ENCODE results near the gene SHANK3. TPM values are rescaled to one million over a fixed set of nuclear protein-coding genes. Genes with fewer than 3 reads are reported as not detected.
"Not testable (repeated sequence)": the region's sequence is repeated elsewhere in the genome, so short reads cannot be mapped to it uniquely, and the experiment has no call there.

Gene SHANK3
- total RNA-seq, 1 experiment from 2014 or later = 0.19 TPM

GRCh38 chr22:50653256-50653655 lies 19.4 kb upstream of the SHANK3 start:
- no peak for DNase-seq (ENCODE audit: low spot score)

- DNase-seq (ENCODE audit: low spot score) = not testable (repeated sequence)
These were observed 18.0 kb upstream of the SHANK3 start for GRCh38 chr22:50654664-50655063.

- DNase-seq (ENCODE audit: low spot score) = peak; percentile 51
These were observed 16.2 kb upstream of the SHANK3 start for GRCh38 chr22:50656122-50657070.

DNA sequence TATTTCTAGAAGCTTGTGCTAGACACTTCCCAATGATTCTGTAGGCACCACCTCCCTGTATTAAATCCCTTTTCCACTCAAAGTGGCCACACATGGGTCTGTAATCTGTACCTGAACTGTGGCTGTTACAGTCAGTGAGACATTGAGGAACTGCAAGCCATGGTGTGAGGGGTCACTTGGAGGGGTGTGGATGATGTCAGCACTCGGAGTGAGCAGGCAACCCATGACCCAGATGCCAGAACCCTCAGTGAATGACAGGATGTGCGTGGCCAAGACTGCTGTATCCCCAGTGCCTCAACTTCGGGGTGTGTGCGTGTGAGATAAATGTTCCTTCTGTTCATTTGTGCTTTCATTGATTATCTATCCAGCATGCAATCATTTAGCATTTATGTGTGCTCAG lies 14.7 kb upstream of the SHANK3 start:
- no peak for DNase-seq (ENCODE audit: low spot score)

DNA sequence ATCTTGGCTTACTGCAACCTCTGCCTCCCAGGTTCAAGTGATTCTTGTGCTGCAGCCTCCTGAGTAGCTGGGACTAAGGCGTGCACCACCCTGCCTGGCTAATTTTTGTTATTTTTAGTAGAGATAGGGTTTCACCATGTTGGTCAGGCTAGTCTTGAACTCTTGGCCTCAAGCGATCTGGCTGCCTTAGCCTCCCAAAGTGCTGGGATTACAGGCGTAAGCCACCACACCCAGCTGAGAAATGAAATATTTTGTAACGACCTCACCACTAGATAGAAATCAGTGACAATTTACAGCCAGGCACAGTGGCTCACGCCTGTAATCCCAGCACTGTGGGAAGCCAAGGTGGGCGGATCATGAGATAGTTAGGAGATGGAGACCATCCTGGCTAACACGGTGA lies 12.9 kb upstream of the SHANK3 start:
- not testable (repeated sequence) for DNase-seq (ENCODE audit: low spot score)

- no peak for DNase-seq (ENCODE audit: low spot score)
These were observed 12.3 kb upstream of the SHANK3 start for GRCh38 chr22:50660306-50660705.

- no peak for DNase-seq (ENCODE audit: low spot score)
These were observed 7.4 kb upstream of the SHANK3 start for GRCh38 chr22:50665212-50665611.

DNA sequence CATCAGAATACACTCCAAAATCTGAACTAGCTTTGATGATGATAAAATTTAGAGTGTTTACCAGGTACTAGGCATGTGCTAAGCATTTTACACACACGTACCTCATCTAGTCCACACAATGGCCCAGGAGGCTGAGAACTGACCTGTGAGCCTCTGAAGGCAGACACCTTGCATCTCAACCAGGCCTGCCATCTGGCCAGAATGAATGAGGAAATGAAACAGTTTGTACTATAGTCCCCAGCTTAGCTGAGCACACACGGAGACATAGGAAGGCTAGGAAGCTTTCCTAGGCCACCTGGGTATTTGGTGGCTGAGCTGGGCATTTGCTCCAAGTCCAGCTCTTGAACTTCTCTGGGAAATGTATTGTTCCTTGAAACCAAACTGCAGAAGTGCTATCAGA lies 6.9 kb upstream of the SHANK3 start:
- DNase-seq (ENCODE audit: low spot score) = no peak

- DNase-seq (ENCODE audit: low spot score) = no peak
These were observed 2.1 kb upstream of the SHANK3 start for GRCh38 chr22:50670513-50670912.

DNA sequence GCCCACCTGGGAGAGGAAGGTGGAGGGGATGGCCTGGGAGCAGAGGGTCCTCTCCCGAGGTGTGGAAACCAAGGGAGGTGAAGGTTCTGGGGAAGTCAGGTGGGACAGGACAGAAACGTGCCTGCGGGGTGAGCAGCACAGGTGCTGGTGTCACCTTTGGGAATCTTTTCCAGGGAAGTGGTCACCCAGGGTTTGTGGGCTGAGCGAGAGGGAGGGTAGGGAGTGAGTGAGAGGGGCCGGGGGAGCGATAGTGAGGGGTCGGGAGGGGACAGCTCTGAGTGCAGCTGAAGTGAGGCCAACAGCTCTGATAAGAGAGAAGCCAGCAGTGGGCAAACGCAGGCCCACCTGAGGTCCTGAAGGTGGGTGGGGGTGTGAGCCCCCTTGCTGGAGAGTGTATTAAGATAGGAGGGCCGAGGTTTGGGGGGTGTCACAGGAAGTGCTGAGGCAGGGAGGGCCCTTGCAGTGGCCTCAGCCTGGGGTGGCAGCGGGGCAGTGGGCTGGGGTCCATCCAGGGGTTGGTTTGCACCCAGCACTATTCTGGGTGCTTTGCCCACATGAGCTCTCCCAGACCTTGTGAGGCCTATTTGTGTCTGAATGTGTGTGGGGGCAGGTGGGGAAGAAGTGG lies 1.6 kb upstream of the SHANK3 start:
- DNase-seq (ENCODE audit: low spot score) = no peak

GRCh38 chr22:50671641-50672040 lies 982 bp upstream of the SHANK3 start:
- no peak for DNase-seq (ENCODE audit: low spot score)

DNA sequence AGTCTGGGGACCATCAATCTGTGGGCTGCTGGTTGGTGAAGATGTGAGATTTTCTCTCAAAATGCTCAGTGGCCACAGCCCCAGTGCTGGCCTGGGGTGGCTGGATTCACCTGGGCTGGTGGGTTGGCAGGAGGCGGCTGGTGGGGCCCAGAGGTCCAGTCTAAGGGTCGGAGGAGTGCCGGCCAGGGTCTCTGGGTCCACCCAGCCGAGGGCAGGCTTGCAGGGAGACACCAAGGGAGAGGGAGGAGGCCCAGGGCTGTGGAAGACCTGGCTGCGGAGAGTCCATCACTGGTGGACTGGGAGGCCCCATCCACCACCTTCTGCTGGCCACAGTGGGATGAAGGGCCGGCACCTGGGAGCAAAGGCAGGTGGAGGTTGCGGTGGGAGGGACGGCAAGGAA lies 582 bp upstream of the SHANK3 start:
- no peak for DNase-seq (ENCODE audit: low spot score)

DNA sequence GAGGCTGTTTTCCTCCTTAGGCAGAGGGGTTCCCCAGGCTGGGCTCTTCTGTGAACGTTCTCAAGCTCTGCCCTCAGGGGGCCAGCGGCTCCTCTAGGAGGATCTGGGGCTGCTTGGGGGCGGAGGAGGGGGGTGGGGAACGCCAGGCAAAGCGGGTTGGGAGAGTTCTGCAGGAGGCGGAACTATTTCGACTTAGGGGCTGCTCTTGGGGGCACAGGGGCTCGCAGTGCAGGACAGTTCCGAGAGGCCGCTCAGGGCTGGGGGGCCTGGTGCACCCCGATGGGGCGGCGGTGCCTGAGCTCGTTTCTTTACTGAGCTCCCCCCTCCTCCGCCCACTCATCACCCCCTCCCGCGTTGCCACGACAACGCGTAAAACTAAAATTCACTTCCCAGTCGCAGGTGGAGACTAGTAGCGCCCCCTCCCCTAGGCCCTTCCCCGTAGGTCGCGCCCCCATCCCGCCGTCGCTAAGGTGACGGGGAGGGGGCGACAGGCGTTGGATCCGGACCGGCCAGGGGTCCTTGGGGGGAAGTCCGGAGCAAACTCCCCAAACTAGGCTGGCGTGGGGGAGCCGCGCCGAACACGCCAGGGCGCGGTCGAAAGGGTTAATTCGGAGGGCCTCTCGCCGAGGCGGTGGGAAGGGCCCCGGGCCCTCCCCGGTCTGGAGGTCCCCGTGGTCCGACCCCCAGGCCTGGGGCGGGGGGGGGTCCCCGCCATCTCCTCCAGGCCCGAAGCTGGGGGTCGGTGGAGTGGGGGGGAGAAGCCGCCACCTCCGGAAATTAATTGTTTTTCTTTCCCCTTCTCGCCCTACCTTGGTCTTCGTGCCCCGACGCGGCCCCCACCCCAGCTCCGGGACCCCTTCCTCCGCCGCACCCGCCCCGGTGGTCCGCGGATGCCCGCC lies 857 bp downstream of the SHANK3 start:
- no peak for DNase-seq (ENCODE audit: low spot score)

DNA sequence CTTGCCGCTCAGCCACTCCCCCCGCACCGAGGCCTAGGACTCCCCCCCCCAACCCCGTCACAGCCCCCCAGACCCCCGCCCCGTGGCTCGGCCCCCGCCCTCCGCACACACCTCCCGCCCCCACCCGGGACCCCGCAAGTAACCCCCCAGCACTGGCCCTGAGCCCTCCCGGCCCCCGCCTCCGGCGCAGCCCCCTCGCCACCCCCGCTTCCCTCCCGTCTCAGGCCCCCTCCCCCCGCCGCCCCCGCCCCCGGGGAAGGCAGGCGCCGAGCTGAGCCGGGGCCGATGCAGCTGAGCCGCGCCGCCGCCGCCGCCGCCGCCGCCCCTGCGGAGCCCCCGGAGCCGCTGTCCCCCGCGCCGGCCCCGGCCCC lies 1.5 kb downstream of the SHANK3 start:
- DNase-seq (ENCODE audit: low spot score) = no peak

GRCh38 chr22:50674606-50675552 lies 2.3 kb downstream of the SHANK3 start:
- no peak for DNase-seq (ENCODE audit: low spot score)

DNA sequence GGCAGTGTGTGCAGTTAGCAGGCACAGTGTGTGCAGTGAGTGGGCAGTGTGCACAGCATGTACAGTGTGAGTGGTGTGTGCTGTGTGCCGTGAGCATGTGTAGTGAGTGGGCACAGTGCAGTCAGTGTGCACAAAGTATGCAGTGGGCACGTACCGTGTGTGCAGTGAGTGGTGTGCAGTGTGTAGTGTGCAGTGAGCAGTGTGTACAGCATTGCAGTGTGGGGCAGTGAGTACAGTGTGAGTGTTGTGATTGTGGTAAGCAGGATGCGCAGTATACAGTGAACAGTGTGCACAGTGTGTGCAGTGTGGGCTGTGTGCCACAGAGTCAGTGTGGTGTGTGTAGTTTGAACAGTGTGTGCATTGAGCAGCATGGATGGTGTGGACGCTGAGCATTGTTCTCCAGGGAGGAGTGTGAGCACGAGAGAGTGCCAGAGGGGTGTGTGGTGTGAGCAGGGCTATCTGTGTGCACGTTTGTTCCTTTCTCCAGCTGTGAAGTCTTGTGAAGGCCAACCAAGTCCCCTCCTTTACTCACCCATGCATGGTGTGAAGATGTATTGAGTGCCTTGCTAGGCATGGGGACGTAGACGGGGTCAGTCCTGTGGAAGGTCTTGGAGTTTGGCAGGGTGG lies 3.0 kb downstream of the SHANK3 start:
- no peak for DNase-seq (ENCODE audit: low spot score)

DNA sequence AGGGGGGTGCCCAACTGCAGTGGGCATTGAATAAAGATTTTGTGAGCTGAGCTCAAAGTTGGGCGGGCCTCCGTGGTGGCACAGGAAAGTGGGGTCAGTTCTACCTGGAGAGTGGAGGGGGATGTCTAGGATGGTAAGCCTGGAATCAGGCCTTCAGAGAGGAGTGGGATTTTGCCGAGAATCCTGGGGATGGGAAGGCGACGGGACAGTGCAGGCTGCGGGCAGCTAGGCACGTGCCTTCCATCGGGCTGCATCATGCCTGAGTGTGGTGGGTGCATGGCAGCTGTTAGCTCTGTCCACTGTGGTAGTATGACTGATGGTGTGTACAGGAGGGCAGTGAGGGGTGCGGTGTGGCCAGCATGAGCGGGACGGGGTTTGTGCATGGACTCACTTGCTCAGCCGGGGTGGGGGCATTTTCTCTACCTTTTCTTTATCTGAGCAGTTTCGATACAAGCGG lies 3.6 kb downstream of the SHANK3 start:
- DNase-seq (ENCODE audit: low spot score) = no peak

- no peak for DNase-seq (ENCODE audit: low spot score)
These were observed 4.3 kb downstream of the SHANK3 start for GRCh38 chr22:50676661-50677492.

GRCh38 chr22:50677493-50678217 lies 5.0 kb downstream of the SHANK3 start:
- DNase-seq (ENCODE audit: low spot score) = no peak

Data from H4 (cell line).